ENCODE measurements around the gene KRTAP10-3. TPM values are rescaled to one million over a fixed set of nuclear protein-coding genes. Genes with fewer than 3 reads are reported as not detected.

KRTAP10-3 gene
- total and polyA plus RNA-seq, 2 experiments from 2014 or later = not detected

- H3K27ac Mint-ChIP-seq = no peak overlapping the region
- no peak for ATAC-seq
- no peaks in the 10 kb centered on the region for H3K9me2 ChIP-seq (ENCODE audit: insufficient read depth)
- peaks cover 53% of the 10 kb centered on the region for H3K4me1 Mint-ChIP-seq
- H3K4me2 ChIP-seq = no peak overlapping the region
- H3K27ac ChIP-seq (ENCODE audit: low read depth) = no peak overlapping the region
- no peak overlapping the region for H3K4me3 Mint-ChIP-seq
- H3K79me2 ChIP-seq (replicated peaks; ENCODE audit: insufficient read depth) = no peaks in the 10 kb centered on the region
- DNase-seq (ENCODE audit: low spot score) = no peak
- H3K36me3 Mint-ChIP-seq (ENCODE audit: low read depth) = peaks cover 1% of the 10 kb centered on the region
- H3K9me3 Mint-ChIP-seq = peaks cover 1% of the 10 kb centered on the region; the same call in 2 of the 3 replicates
- peaks cover 27% of the 10 kb centered on the region for H3K4me1 ChIP-seq (ENCODE audit: insufficient read depth)
- no peaks in the 10 kb centered on the region for H3K27me3 ChIP-seq (ENCODE audit: insufficient read depth)
- no peaks in the 10 kb centered on the region for H4K20me1 ChIP-seq (replicated peaks; ENCODE audit: insufficient read depth)
- no peak overlapping the region for H3K4me3 ChIP-seq
- H3F3A ChIP-seq (replicated peaks; ENCODE audit: low read depth) = 0 out of 2 replicates have a peak, but pooled peaks cover 2% of the 10 kb centered on the region
- TF ChIP-seq REST (IDR thresholded peaks at IDR 0.05; ENCODE audit: unreplicated experiment) = no peak
- TF ChIP-seq NANOG (IDR thresholded peaks at IDR 0.05; ENCODE audit: borderline replicate concordance) = no peak
- TF ChIP-seq ETS1 (IDR thresholded peaks at IDR 0.05) = no peak
- TF ChIP-seq ZNF114 (CRISPR knock-in tag; IDR thresholded peaks at IDR 0.05) = no peak
- TF ChIP-seq JUNB (IDR thresholded peaks at IDR 0.05; ENCODE audit: unreplicated experiment) = no peak
- TF ChIP-seq EZH2 (IDR thresholded peaks at IDR 0.05; ENCODE audit: low read depth, unreplicated experiment) = no peak
- TF ChIP-seq STAT1 (IDR thresholded peaks at IDR 0.05; ENCODE audit: unreplicated experiment) = no peak
- TF ChIP-seq ZNF462 (CRISPR knock-in tag; IDR thresholded peaks at IDR 0.05) = no peak
- TF ChIP-seq ZNF331 (CRISPR knock-in tag; IDR thresholded peaks at IDR 0.05; ENCODE audit: low read depth) = no peak
- TF ChIP-seq EZH2phosphoT487 (IDR thresholded peaks at IDR 0.05; ENCODE audit: unreplicated experiment) = no peak
- TF ChIP-seq POLR2AphosphoS5 (IDR thresholded peaks at IDR 0.05; ENCODE audit: low read depth) = no peak
- TF ChIP-seq CTCF (conservative IDR thresholded peaks at IDR 0.05; ENCODE audit: low read depth in 2 of 2) = no peak
- no peak for TF ChIP-seq CREB1 (CRISPR knock-in tag; IDR thresholded peaks at IDR 0.05; ENCODE audit: low read depth)
- H2AFZ ChIP-seq = no peak overlapping the region
- H3K36me3 ChIP-seq (ENCODE audit: insufficient read depth) = no peaks in the 10 kb centered on the region
- H3K27me3 Mint-ChIP-seq (ENCODE audit: insufficient read depth, low read depth, poor library complexity) = peaks cover 19% of the 10 kb centered on the region
Measured at GRCh38 chr21:44552681-44553080, 5.9 kb downstream of the KRTAP10-3 start.

All from GM23338 (cell line).